Measurements from ENCODE around the gene CDKL5. TPM values are rescaled to one million over a fixed set of nuclear protein-coding genes. Genes with fewer than 3 reads are reported as not detected.

The CDKL5 gene
- total and polyA plus RNA-seq, 2 donors from 2014 or later = 2.0 to 18.0 TPM

- FAIRE-seq (no peak), DNase-seq (no peak)
- Histone ChIP-seq H3K27ac (ENCODE audit: low read depth in 2 of 2, low read length in 2 of 2) (no peak overlapping the region), H3K9ac (ENCODE audit: low read length in 3 of 3) (no peak overlapping the region), H3K4me1 (ENCODE audit: control insufficient read depth in 2 of 3, insufficient read depth in 2 of 3, low read depth in 1 of 3, low read length in 3 of 3) (no peaks in the 10 kb centered on the region), H3K27me3 (ENCODE audit: control insufficient read depth, insufficient read depth, low read length) (no peaks in the 10 kb centered on the region), H3K9me3 (ENCODE audit: control insufficient read depth in 2 of 3, insufficient read depth in 1 of 3, low read length in 3 of 3) (no peaks in the 10 kb centered on the region), H3K36me3 (ENCODE audit: control insufficient read depth in 2 of 3, insufficient read depth in 3 of 3, low read length in 3 of 3) (no peaks in the 10 kb centered on the region), H3K4me3 (ENCODE audit: low read length in 3 of 3) (no peak overlapping the region)
- intact Hi-C loops (cut with DNase I) = no loop called here
- no peak for TF ChIP-seq CTCF (IDR thresholded peaks at IDR 0.05; ENCODE audit: borderline replicate concordance, extremely low read depth, insufficient read depth)
These were observed 111.7 kb downstream of the CDKL5 start for GRCh38 chrX:18537068-18537467.

GRCh38 chrX:18537524-18537923, 112.1 kb downstream of the CDKL5 start:
- H3K9me3 ChIP-seq (ENCODE audit: control insufficient read depth in 2 of 3, insufficient read depth in 1 of 3, low read length in 3 of 3) = no peaks in the 10 kb centered on the region
- H3K4me3 ChIP-seq (ENCODE audit: low read length in 3 of 3) = no peak overlapping the region
- intact Hi-C loops (cut with DNase I) = no loop called here
- no peaks in the 10 kb centered on the region for H3K4me1 ChIP-seq (ENCODE audit: control insufficient read depth in 2 of 3, insufficient read depth in 2 of 3, low read depth in 1 of 3, low read length in 3 of 3)
- H3K27me3 ChIP-seq (ENCODE audit: control insufficient read depth, insufficient read depth, low read length) = no peaks in the 10 kb centered on the region
- H3K27ac ChIP-seq (ENCODE audit: low read depth in 2 of 2, low read length in 2 of 2) = no peak overlapping the region
- no peak overlapping the region for H3K9ac ChIP-seq (ENCODE audit: low read length in 3 of 3)
- no peak for FAIRE-seq
- no peak for TF ChIP-seq CTCF (IDR thresholded peaks at IDR 0.05; ENCODE audit: borderline replicate concordance, extremely low read depth, insufficient read depth)
- H3K36me3 ChIP-seq (ENCODE audit: control insufficient read depth in 2 of 3, insufficient read depth in 3 of 3, low read length in 3 of 3) = no peaks in the 10 kb centered on the region
- no peak for DNase-seq

GRCh38 chrX:18542131-18542530, 116.7 kb downstream of the CDKL5 start:
- Histone ChIP-seq H3K9me3 (ENCODE audit: control insufficient read depth in 2 of 3, insufficient read depth in 1 of 3, low read length in 3 of 3) (no peaks in the 10 kb centered on the region), H3K9ac (ENCODE audit: low read length in 3 of 3) (no peak overlapping the region), H3K36me3 (ENCODE audit: control insufficient read depth in 2 of 3, insufficient read depth in 3 of 3, low read length in 3 of 3) (no peaks in the 10 kb centered on the region), H3K27me3 (ENCODE audit: control insufficient read depth, insufficient read depth, low read length) (no peaks in the 10 kb centered on the region), H3K4me3 (ENCODE audit: low read length in 3 of 3) (no peak overlapping the region), H3K27ac (ENCODE audit: low read depth in 2 of 2, low read length in 2 of 2) (no peak overlapping the region), H3K4me1 (ENCODE audit: control insufficient read depth in 2 of 3, insufficient read depth in 2 of 3, low read depth in 1 of 3, low read length in 3 of 3) (no peaks in the 10 kb centered on the region)
- intact Hi-C loops (cut with DNase I) = no loop called here
- DNase-seq (no peak), FAIRE-seq (no peak)
- no peak for TF ChIP-seq CTCF (IDR thresholded peaks at IDR 0.05; ENCODE audit: borderline replicate concordance, extremely low read depth, insufficient read depth)

- Histone ChIP-seq H3K4me3 (ENCODE audit: low read length in 3 of 3) (no peak overlapping the region), H3K27ac (ENCODE audit: low read depth in 2 of 2, low read length in 2 of 2) (no peak overlapping the region), H3K27me3 (ENCODE audit: control insufficient read depth, insufficient read depth, low read length) (no peaks in the 10 kb centered on the region), H3K4me1 (ENCODE audit: control insufficient read depth in 2 of 3, insufficient read depth in 2 of 3, low read depth in 1 of 3, low read length in 3 of 3) (no peaks in the 10 kb centered on the region), H3K9me3 (ENCODE audit: control insufficient read depth in 2 of 3, insufficient read depth in 1 of 3, low read length in 3 of 3) (no peaks in the 10 kb centered on the region), H3K9ac (ENCODE audit: low read length in 3 of 3) (no peak overlapping the region), H3K36me3 (ENCODE audit: control insufficient read depth in 2 of 3, insufficient read depth in 3 of 3, low read length in 3 of 3) (no peaks in the 10 kb centered on the region)
- FAIRE-seq (no peak), DNase-seq (peak in 1 of 5 donors; percentile 5)
- intact Hi-C loops (cut with DNase I) = no loop called here
- no peak for TF ChIP-seq CTCF (IDR thresholded peaks at IDR 0.05; ENCODE audit: borderline replicate concordance, extremely low read depth, insufficient read depth)
These were observed 117.5 kb downstream of the CDKL5 start for GRCh38 chrX:18542905-18543304.

All from kidney (tissue), 14 donors.